Stimulated activated naive B cell treated with anti-CD40 and anti-IgM and Interleukin-4, amounts not matched to agents 10 μg/mL and 1 μg/mL and 100 μg/mL, for 72 hours (primary cell): ENCODE measurements around the gene CTU2.

ENCODE experiments used
- ATAC-seq, 2 donors: fragments of 150-1000 bp; cut with Tn5 transposase; replicated peaks; 2 replicates each; pipeline ENCODE4 v1.10.0; 2021; ENCODE audit warnings: moderate library complexity in 1 of 2
- DNase-seq: peaks from one replicate; pipeline ENCODE4 v3.0.0; 2021
- H3K27ac Mint-ChIP-seq: one replicate; pipeline ENCODE4 v1.8.0; 2022; ENCODE audit warnings: mild to moderate bottlenecking, mixed read lengths
- H3K27me3 Mint-ChIP-seq, 2 donors: one replicate each; pipeline ENCODE4 v1.8.0; 2022; ENCODE audit warnings: mixed read lengths in 2 of 2
- H3K36me3 Mint-ChIP-seq, 2 donors: one replicate each; pipeline ENCODE4 v1.8.0; 2022; ENCODE audit warnings: mixed read lengths in 2 of 2, mild to moderate bottlenecking in 1 of 2
- H3K4me1 Mint-ChIP-seq, 2 donors: one replicate each; pipeline ENCODE4 v1.8.0; 2022; ENCODE audit warnings: mixed read lengths in 2 of 2, mild to moderate bottlenecking in 1 of 2
- H3K4me3 Mint-ChIP-seq, 2 donors: one replicate each; pipeline ENCODE4 v1.8.0; 2022; ENCODE audit warnings: mild to moderate bottlenecking in 2 of 2, mixed read lengths in 2 of 2, moderate library complexity in 1 of 2
- H3K9me3 Mint-ChIP-seq, 2 donors: one replicate each; pipeline ENCODE4 v1.8.0; 2022; ENCODE audit warnings: mixed read lengths in 2 of 2, mild to moderate bottlenecking in 1 of 2

The CTU2 gene

DNA sequence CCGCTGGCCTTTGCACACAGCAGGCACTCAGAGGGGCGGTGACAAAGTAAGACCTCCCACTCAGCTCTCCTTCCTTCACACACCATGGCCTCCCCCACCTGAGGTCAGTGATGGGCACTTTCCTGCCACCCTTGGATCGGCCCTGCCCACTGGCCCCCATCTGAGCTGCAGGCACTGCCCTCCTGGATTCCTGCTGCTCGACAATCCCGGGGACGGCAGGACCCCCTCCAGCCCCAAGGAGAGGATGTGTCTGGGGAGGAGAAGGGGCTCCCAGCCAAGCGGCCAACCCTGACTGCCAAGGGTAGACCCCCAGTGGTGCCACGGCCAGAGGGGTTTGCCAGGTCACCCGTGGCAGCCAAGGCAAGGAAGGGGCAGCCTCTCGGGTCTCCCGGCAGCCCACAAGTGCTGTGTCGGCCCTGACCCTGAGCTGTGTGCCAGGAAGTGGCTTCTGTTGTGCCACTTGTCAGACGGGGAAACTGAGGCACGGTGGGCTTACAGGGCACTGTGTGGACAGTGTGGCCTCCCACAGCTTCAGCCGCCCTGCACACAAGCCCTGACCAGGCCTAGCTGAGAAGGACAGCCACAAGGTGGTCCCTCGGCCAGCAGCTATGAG is 56.1 kb downstream of the CTU2 start:
- Mint-ChIP-seq H3K27me3 (no peaks in the 10 kb centered on the region), H3K4me1 (peaks cover 23 to 31% of the 10 kb centered on the region in 2 donors), H3K27ac (no peak overlapping the region), H3K9me3 (no peaks in the 10 kb centered on the region), H3K4me3 (no peak overlapping the region), H3K36me3 (peaks cover 18 to 25% of the 10 kb centered on the region in 2 donors)
- no peak for DNase-seq
- ATAC-seq, result no peak

DNA sequence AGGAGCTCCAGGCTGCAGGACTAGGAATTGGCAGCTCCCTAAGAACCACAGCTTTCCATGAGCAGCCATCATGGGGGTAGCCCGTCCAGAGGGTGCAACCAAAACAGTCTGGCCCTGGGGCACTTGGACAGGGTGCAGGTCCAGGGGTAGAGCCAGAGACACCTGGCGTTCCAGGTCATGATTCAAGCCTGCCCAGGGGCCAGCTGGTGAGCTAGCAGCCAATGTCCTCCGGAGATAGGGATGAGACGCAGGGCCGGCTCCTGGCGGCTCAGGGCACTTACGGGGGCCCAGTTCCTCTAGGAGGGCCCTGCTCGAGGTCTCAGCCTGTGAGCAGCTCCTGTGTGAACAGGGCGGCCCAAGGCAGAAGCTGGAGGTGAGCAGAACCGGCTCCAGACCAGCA is 56.6 kb downstream of the CTU2 start:
- Mint-ChIP-seq H3K27ac (peak overlapping the region; percentile 84), H3K4me1 (peaks cover 28 to 34% of the 10 kb centered on the region in 2 donors), H3K36me3 (peaks cover 18 to 25% of the 10 kb centered on the region in 2 donors)

DNA sequence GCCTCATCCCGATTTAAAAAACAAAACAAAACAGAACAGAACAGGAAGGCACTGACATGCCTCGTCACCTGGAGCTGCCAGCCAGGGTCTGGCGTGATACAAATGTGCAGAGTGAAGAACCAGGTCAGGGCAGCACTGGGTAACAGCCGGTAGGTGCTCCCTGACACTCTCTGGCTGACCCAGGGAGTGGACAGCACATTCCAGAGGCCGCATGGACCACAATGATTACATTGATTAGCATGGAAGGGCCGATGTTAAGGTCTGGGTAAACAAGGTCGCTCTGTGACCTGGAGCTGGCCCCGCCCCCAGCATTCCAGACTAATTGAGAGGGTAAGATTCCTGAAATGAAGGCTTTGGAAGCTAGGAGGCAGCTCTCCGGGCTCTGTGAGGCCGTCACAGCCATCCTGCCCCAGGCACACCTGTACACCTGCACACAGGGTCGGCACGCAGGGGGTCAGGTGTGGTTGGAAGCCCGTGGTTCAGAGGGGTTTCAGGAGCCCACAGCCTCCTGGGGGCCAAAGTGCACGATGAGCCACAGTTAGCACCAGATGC is 57.3 kb downstream of the CTU2 start:
- H3K4me1 Mint-ChIP-seq, result peaks cover 26 to 29% of the 10 kb centered on the region in 2 donors
- H3K27ac Mint-ChIP-seq, result peak overlapping the region; percentile 84
- H3K36me3 Mint-ChIP-seq, result peaks cover 16 to 23% of the 10 kb centered on the region in 2 donors
- no peaks in the 10 kb centered on the region for H3K9me3 Mint-ChIP-seq
- no peak overlapping the region for H3K4me3 Mint-ChIP-seq
- no peaks in the 10 kb centered on the region for H3K27me3 Mint-ChIP-seq
- ATAC-seq (no peak), DNase-seq (no peak)

More for the DNA sequence above, 56.6 kb downstream of the CTU2 start:
- DNase-seq (no peak), ATAC-seq (no peak)
- H3K4me3 Mint-ChIP-seq, result no peak overlapping the region
- no peaks in the 10 kb centered on the region for H3K27me3 Mint-ChIP-seq
- H3K9me3 Mint-ChIP-seq, result no peaks in the 10 kb centered on the region

DNA sequence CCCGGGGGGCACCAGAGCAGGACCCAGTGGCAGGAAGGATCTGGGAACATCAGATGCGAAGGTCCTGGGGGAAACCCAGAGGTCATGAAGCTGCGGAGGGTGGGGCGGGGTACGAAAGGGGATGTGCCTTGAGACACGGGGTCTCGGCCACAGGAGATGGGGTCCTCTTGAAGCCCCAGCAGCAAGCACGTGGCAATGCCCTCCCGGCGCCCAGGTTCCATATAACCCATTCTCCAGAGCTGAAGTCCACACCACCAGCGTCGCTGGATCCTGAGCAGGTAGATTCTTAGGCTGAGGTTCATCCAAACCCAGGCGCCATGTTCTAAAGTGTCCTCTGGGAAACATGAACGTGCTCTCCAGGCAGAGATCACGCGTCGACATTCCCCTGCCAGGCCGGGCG is 57.8 kb downstream of the CTU2 start:
- Mint-ChIP-seq H3K27ac (no peak overlapping the region), H3K36me3 (peaks cover 11 to 18% of the 10 kb centered on the region in 2 donors), H3K4me1 (peaks cover 24% of the 10 kb centered on the region in 2 donors), H3K9me3 (no peaks in the 10 kb centered on the region), H3K4me3 (no peak overlapping the region), H3K27me3 (no peaks in the 10 kb centered on the region)
- no peak for ATAC-seq
- no peak for DNase-seq

DNA sequence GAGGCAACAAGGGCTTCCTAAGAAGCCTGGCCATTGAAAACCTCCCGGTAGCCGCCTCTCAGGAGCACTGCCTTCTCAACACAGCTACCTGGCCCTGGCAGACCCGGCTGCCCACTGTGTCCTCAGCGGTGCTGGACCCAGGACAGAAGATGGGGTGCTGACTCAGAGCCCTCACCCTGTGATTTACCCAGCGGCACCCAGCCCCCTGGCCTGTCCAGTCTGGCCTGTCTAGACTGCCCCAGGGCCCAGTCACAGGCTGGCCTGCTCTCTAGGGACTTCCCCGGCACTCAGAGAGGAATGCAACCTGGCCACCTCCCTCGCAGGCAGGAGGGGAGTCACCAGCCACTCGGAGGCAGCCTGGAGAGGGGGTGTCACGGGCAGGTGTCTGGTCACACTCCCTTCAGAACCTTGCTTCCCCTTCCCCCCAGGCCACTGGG is 58.6 kb downstream of the CTU2 start:
- Mint-ChIP-seq H3K27me3 (no peaks in the 10 kb centered on the region), H3K4me1 (peaks cover 29 to 31% of the 10 kb centered on the region in 2 donors)

More for the DNA sequence above, 58.6 kb downstream of the CTU2 start:
- Mint-ChIP-seq H3K36me3 (peaks cover 5 to 17% of the 10 kb centered on the region in 2 donors), H3K27ac (no peak overlapping the region), H3K9me3 (no peaks in the 10 kb centered on the region), H3K4me3 (no peak overlapping the region)
- ATAC-seq (no peak), DNase-seq (no peak)
